Tibial nerve (tissue), 4 donors: ENCODE measurements around the gene CES2.

Experiments
- EP300 ChIP-seq, 2 donors: sonication (generic); formaldehyde crosslinking; IDR thresholded peaks; one replicate each; pipeline ENCODE4 v1.6.1; 2017; ENCODE audit warnings: antibody characterized with exemption in 2 of 2, mild to moderate bottlenecking in 1 of 2
- TF ChIP-seq, protein P1 (sequence below), 5 experiments: fragments of 200-600 bp in 3 of 5; fragments of 450-650 bp in 2 of 5; sonication (generic) in 3 of 5; IDR thresholded peaks; one replicate each; pipeline ENCODE4 v1.5.1; 2016 to 2019; ENCODE audit warnings: antibody characterized with exemption in 5 of 5, mild to moderate bottlenecking in 3 of 5, moderate library complexity in 2 of 5

DNA sequence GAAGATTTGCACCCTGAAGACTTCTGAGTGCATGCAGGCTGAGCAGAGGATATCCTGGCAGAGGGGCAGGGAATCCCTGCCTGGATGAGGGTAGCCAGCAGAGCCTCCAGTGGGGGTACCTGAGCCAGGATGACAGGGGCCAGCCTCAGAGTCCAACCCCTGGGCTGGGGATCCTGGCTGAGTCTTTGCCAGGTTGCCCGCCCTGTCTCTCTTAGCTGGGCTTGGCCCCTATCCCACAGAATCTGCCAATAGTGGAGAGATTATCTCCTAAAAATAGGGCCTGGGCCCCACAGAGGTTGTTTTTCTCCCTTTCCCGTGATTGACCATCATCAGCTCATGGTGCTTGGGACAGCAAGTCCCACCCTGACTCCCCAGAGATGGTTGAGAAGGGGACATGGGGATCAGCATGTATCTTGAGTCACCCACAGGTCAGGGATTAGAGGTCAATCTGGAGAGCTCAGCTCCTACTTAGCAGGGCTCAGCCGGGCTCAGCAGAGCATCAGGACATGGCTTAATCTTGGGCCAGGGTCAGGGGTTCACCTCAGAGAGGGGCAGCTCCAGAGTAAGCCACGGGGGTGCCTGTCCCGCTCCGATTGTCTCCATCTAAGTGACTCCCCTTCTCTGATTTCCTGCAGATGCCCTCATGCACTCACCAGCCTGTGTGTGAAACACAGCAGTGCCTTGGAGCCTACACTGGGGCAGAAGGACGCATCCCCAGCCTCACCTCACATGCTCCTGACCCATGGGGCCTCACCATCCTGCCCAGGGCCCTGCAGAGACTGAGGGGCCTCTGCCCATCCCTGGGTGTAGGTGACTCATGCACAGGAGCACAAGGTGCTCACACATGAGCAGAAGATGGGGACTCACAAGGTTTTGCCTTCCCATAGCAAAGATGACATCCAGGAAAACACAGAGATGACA, 28.1 kb upstream of the CES2 start:
- TF ChIP-seq, protein P1, sequence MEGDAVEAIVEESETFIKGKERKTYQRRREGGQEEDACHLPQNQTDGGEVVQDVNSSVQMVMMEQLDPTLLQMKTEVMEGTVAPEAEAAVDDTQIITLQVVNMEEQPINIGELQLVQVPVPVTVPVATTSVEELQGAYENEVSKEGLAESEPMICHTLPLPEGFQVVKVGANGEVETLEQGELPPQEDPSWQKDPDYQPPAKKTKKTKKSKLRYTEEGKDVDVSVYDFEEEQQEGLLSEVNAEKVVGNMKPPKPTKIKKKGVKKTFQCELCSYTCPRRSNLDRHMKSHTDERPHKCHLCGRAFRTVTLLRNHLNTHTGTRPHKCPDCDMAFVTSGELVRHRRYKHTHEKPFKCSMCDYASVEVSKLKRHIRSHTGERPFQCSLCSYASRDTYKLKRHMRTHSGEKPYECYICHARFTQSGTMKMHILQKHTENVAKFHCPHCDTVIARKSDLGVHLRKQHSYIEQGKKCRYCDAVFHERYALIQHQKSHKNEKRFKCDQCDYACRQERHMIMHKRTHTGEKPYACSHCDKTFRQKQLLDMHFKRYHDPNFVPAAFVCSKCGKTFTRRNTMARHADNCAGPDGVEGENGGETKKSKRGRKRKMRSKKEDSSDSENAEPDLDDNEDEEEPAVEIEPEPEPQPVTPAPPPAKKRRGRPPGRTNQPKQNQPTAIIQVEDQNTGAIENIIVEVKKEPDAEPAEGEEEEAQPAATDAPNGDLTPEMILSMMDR (IDR thresholded peaks at IDR 0.05) = no peak
- peak in 1 of 2 donors; percentile 32 for TF ChIP-seq EP300 (IDR thresholded peaks at IDR 0.05)
